A549 treated with DMSO at 1 μM for 4 hours (cell line): ENCODE results near the gene RNF150. TPM values are rescaled to one million over a fixed set of nuclear protein-coding genes. Genes with fewer than 3 reads are reported as not detected.

Experiments used
- total RNA-seq: library from RNA; stranded (reverse); fragments of 200-300 nt; extraction: Qiagen RNA extraction; gene quantifications from 5 replicates; pipeline ENCODE4 v1.2.3, GENCODE V29; 2022; ENCODE audit warnings: low read depth

The RNF150 gene
- 0.26 to 0.57 TPM (median 0.30 TPM) in 5 replicates for total RNA-seq

DNA sequence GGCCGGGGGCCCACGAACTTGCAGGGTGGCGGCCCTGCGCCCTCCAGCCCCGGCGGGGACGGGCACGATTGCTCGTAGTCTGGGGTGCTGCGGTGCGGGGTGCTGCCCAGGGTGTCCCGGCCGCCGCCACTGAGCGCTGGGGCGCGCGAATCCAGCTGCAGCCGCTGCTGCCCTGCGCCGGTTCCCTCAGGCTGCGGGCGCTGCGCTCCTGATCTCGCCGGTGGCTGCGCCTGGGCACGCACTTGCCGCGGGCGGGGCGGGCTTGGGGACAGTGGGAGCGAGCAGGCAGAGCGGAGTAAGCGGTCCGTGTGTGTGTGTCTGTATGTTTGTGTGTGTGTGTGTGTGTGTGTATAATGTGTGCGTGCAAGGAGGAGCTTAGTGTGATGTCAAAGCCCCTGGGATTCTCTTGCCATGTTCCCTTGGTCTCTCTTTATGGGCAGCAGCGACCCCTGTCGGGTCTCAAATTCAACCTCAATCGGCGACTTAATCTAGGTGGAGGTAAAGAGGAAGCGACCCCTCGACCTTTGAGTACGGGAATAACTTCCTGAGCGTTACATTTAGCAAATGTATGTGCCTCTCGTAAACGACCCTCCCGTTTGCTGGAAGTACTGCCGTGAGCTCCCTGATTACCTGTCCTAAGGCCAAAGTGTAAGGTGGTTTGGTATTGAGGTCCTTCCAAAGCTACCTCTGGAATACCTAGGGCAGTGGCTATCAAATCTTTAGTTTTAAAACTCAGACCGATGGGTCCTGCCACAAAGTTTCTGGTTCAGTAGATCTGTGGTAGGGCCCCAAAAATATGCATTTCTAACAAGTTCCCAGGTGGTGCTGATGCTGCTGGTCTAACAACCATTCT, at the start of gene RNF150:
RNF150 (minus strand) TSS at position 324 of the 853 bp plus-strand sequence.

Other genes starting within 250 kb of the RNF150 start
- gene ZNF330, start 87.4 kb upstream of the RNF150 start, total RNA-seq, result 25.8 to 28.4 TPM (median 27.2 TPM) in 5 replicates